ENCODE results near the gene UQCRHL.

Gene UQCRHL

DNA sequence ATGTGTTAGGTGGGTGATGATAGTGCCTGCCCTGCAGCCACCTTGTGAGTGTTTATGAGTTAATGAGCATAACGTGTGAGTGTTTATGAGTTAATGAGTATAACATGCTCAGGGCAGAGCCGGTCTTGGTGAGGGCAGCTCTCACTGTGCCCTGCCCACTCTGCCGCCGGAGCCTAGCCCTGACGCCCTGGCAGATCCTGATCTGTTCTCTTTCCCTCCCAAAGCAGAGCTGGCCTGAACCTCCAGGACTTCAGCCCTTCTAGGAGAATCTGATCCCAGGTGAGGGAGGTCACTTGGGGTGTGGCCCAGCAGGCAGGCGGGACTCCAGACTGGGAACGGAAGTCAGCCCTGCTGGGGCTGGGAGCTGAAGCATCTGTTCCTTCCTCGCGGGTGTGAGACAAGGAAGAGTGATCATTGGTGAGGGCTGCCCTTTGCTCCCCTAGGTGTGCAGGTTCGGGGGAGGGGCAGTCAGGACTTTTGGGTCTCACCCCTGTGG lies 43.1 kb downstream of the UQCRHL start:
- DNase-seq (ENCODE audit: low read depth in 2 of 2), result no peak
- TF ChIP-seq, protein P1, sequence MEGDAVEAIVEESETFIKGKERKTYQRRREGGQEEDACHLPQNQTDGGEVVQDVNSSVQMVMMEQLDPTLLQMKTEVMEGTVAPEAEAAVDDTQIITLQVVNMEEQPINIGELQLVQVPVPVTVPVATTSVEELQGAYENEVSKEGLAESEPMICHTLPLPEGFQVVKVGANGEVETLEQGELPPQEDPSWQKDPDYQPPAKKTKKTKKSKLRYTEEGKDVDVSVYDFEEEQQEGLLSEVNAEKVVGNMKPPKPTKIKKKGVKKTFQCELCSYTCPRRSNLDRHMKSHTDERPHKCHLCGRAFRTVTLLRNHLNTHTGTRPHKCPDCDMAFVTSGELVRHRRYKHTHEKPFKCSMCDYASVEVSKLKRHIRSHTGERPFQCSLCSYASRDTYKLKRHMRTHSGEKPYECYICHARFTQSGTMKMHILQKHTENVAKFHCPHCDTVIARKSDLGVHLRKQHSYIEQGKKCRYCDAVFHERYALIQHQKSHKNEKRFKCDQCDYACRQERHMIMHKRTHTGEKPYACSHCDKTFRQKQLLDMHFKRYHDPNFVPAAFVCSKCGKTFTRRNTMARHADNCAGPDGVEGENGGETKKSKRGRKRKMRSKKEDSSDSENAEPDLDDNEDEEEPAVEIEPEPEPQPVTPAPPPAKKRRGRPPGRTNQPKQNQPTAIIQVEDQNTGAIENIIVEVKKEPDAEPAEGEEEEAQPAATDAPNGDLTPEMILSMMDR (IDR thresholded peaks at IDR 0.05; ENCODE audit: low read depth, low read length), result no peak
- H3K4me3 ChIP-seq (replicated peaks in 1 of 2; ENCODE audit: low read depth in 2 of 2, low read length in 2 of 2), result no peak overlapping the region

DNA sequence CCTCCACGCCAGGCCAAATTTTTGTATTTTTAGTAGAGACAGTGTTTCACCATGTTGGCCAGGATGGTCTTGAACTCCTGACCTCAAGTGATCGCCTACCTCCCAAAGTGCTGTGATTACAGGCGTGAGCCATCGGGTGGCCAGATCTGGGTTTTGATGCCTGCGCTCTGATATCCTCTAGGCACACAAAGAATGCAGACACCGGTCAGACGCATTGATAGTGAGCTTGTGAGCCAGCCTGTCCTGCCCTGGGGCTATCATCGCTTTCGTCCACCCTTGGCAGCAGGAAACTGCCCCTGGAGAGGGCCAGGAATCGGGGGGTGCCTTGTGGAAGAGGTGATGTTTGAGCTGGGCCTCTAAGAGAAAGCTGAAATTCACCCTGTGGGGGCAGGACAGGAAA lies 44.9 kb downstream of the UQCRHL start:
- H3K4me3 ChIP-seq (replicated peaks in 1 of 2; ENCODE audit: low read depth in 2 of 2, low read length in 2 of 2), result no peak overlapping the region
- TF ChIP-seq, protein P1 (IDR thresholded peaks at IDR 0.05; ENCODE audit: low read depth, low read length), result no peak
- no peak for DNase-seq (ENCODE audit: low read depth in 2 of 2)

DNA sequence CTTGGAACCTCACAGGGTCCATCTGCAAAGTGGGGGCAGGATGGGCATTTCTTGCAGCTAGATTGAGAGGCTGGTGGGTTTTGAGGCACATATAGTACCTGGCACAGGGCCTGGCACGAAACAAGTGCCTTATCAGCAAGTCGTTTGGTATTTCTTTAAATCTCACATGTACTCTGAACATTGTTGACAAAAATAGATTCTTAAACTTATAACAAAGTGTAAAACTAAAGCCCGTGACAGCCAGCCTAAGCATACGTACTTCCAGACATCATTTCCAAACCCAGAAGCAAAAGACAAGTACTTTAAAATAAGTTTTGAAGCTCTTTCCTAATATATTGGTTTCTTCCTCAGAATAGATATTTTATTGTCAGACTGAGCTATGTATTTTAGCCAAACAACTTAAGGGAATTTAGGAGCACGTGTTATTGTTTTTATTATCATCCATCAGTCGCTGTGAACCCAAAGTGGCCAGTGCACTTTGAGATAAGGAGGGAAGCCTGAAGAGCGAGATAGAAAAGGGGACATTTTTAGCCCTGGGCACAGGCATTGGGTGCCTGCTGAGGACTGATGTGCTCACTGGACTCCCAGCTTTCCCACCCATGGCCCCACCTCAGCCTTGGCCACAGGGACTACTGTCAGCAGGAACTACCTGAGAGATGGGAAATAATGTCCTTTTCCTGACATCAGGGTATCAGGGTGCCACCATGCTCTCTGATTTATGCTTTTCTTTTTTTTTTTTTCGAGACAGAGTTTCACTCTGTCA lies 45.9 kb downstream of the UQCRHL start:
- peak in 1 of 2 donors; percentile 36 for DNase-seq (ENCODE audit: low read depth in 2 of 2)
- TF ChIP-seq, protein P1 (IDR thresholded peaks at IDR 0.05; ENCODE audit: low read depth, low read length), result no peak
- H3K4me3 ChIP-seq (replicated peaks in 1 of 2; ENCODE audit: low read depth in 2 of 2, low read length in 2 of 2), result peak overlapping the region; percentile 52 to 88

DNA sequence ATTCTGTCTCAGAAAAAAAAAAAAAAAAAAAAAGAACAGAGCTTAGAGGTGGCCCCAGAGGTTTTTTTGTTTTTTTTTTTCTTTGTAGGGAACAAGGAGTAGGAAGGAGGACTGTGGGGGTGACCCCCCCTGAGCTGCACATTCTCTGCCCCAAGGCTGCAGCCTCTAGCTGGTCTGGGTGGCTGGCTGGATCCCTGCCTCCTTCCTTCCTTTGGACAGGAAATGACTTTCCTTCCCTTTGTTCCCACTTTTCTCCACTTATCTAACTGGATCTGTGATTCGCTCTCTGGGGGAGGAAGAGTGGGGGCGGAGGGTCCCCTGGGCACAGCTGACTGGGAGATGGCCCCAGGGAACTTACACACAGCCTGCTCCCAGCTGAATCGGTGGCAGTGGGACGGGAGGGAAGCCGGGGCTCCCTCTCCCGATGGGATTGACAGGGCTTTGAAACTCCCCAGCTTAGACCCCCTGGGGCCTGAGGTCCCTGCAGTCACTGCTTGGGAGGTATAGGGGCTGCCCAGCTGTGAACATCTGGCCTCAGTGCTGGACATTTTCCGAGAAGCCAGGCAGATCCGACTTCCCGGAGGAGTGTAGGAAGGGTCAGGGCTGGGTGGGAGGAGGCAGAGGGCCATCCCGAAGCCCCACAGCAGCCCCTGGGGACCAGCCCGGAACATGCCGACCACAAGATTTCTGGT lies 46.8 kb downstream of the UQCRHL start:
- DNase-seq (ENCODE audit: low read depth in 2 of 2), result peak; percentile 84 to 95
- H3K4me3 ChIP-seq (replicated peaks in 1 of 2; ENCODE audit: low read depth in 2 of 2, low read length in 2 of 2), result peak overlapping the region; percentile 52 to 88
- TF ChIP-seq, protein P1 (IDR thresholded peaks at IDR 0.05; ENCODE audit: low read depth, low read length), result no peak

DNA sequence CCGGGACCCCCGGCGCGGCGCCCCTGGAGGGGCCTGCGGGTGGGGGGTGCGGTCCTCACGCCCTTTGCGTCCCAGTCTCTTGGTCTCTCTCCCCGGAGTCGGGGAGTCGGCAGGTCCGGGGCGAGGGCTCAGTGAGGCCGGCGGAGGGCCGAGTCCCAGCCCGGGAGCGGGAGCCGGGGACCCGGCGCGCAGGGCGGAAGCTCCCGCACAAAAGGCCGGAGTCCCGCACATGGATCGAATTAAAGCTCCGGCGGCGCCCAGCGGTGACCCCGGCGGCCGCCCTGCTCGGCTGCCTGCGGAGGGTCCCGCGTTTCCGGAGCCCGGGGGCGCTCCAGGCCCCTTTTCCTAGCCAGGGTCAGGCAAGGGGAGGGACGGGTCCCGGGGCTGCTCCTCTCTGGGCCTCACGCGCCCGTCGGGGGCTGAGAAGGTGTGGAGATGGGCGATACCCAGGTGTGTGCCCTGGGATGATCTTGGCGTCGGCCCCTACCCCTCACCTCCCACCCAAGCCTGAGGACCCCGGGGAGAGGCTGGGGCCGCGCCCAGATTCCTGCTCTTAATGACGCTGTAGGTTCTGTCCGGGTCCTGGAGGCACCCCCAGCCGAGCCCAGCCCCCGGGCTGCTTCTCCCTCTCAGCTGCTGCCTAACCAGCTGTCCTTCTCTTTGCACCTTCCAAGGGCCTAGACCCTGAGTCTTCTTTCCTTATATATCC lies 48.3 kb downstream of the UQCRHL start:
- peak in 1 of 2 donors; percentile 42 for DNase-seq (ENCODE audit: low read depth in 2 of 2)

DNA sequence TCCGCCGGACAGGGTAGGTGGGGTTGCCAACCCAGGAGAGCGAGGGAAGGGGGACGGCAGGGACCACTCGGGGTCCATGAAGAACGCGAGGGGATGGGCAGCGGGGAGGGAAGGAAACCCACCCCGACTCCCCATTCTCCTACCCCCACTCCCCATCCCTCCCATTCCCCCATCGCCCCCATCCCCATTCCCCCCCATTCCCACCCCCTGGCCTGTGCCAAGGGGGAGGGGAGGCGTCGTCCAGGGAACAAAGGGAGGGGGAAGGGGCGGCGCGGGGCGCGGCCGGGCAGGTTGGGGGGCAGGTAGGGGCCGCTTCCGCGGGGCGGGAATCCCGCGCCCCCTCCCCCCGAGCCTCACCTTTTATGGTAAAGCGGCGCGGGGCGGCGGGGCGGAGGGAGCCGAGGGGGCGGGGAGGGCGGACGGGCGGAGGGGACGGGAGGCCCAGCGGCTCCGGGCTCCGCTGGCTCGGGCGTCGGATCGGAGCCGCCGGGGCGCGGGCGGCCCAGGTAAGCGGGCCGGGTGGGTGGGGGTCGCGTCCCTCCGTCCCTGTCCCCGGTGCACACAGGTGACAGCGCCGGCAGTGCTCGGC lies 49.0 kb downstream of the UQCRHL start, which contains the start of gene FBLIM1:
TSS of gene FBLIM1 (plus strand) at position 453 of the 589 bp plus-strand sequence. CDS start 6,189 bp downstream, outside the sequence.
- peak in 1 of 2 donors; percentile 36 for DNase-seq (ENCODE audit: low read depth in 2 of 2)
- TF ChIP-seq, protein P1 (IDR thresholded peaks at IDR 0.05; ENCODE audit: low read depth, low read length), result no peak

More for the DNA sequence above, 48.3 kb downstream of the UQCRHL start:
- TF ChIP-seq, protein P1 (IDR thresholded peaks at IDR 0.05; ENCODE audit: low read depth, low read length), result no peak
- H3K4me3 ChIP-seq (replicated peaks in 1 of 2; ENCODE audit: low read depth in 2 of 2, low read length in 2 of 2), result peak overlapping the region; percentile 75 to 88

More for the DNA sequence above, 49.0 kb downstream of the UQCRHL start, which contains the start of gene FBLIM1:
- peak within 1 kb of the TSS; percentile 75 to 88 for H3K4me3 ChIP-seq (replicated peaks in 1 of 2; ENCODE audit: low read depth in 2 of 2, low read length in 2 of 2)

Measured in cardiac fibroblast (primary cell).